Measurements from ENCODE around the gene DPP4.

GRCh38 chr2:162021516-162022058 is 52.4 kb downstream of the DPP4 start:
- TF ChIP-seq CTCF (IDR thresholded peaks at IDR 0.05) (no peak), POLR2A (IDR thresholded peaks at IDR 0.05) (no peak)
